WTC11 (cell line): ENCODE results near the gene NLRP6.

Source experiments
- AR ChIP-seq: fragments of 250-450 bp; sonication (Bioruptor Pico); IDR thresholded peaks from 2 replicates; pipeline ENCODE4 v1.9.0; 2021; ENCODE audit warnings: mild to moderate bottlenecking
- CTCF ChIP-seq: fragments of 200-600 bp; IDR thresholded peaks from 2 replicates; pipeline ENCODE4 v1.8.0; 2022; ENCODE audit warnings: antibody characterized with exemption
- EMX1 ChIP-seq: fragments of 250-450 bp; sonication (Bioruptor Pico); IDR thresholded peaks from 2 replicates; pipeline ENCODE4 v1.8.0; 2021; ENCODE audit warnings: mild to moderate bottlenecking
- FOXP4 ChIP-seq: sonication (generic); formaldehyde crosslinking; IDR thresholded peaks from 2 replicates; pipeline ENCODE4 v1.8.0; 2022; ENCODE audit warnings: mild to moderate bottlenecking, missing genetic modification reagents
- IRF2 ChIP-seq: sonication (generic); formaldehyde crosslinking; IDR thresholded peaks from 2 replicates; pipeline ENCODE4 v1.8.0; 2022; ENCODE audit warnings: low read depth, missing genetic modification reagents, borderline replicate concordance
- NR3C1 ChIP-seq: sonication (generic); formaldehyde crosslinking; conservative IDR thresholded peaks from 2 replicates; pipeline ENCODE4 v1.8.1; 2023; ENCODE audit warnings: low read depth, mild to moderate bottlenecking, missing genetic modification reagents
- TEAD4 ChIP-seq: sonication (generic); formaldehyde crosslinking; IDR thresholded peaks from 2 replicates; pipeline ENCODE4 v1.8.0; 2022; ENCODE audit warnings: mild to moderate bottlenecking, missing genetic modification reagents
- ZBTB43 ChIP-seq: sonication (generic); formaldehyde crosslinking; IDR thresholded peaks from 2 replicates; pipeline ENCODE4 v1.8.1; 2023; ENCODE audit warnings: mild to moderate bottlenecking, missing genetic modification reagents
- TF ChIP-seq, protein P1 (sequence below): sonication (generic); formaldehyde crosslinking; IDR thresholded peaks from 2 replicates; pipeline ENCODE4 v1.8.0; 2022; ENCODE audit warnings: mild to moderate bottlenecking, missing genetic modification reagents
- TF ChIP-seq, protein P2 (sequence below): sonication (generic); formaldehyde crosslinking; IDR thresholded peaks from 2 replicates; pipeline ENCODE4 v1.8.1; 2023; ENCODE audit warnings: mild to moderate bottlenecking, missing genetic modification reagents, moderate library complexity

DNA sequence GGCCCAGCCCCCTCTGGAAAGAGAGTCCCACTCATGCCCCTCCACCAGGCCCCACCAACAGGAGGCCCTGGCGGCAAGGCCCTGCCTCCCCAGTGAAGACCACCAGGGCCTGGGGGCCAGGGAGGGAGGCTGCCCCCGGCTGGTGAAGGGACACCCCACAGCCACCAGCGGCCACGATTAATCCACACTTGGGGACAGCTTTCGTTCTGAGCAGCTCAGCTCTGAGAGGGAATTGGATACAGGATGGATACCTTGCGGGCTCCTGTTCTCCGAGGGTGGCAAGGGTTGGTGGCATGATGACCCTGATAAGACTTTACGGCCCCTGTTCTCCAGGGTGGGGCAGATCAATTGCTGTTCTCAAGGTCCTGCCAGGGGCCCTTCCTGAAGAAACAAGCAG is 6.9 kb upstream of the NLRP6 start:
- TF ChIP-seq TEAD4 (no peak), FOXP4 (no peak), EMX1 (no peak), CTCF (no peak), ZBTB43 (CRISPR knock-in tag) (no peak), NR3C1 (CRISPR knock-in tag) (no peak), IRF2 (no peak), AR (no peak)
- TF ChIP-seq, protein P1, sequence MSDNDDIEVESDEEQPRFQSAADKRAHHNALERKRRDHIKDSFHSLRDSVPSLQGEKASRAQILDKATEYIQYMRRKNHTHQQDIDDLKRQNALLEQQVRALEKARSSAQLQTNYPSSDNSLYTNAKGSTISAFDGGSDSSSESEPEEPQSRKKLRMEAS (CRISPR knock-in tag) = no peak
- TF ChIP-seq, protein P2, sequence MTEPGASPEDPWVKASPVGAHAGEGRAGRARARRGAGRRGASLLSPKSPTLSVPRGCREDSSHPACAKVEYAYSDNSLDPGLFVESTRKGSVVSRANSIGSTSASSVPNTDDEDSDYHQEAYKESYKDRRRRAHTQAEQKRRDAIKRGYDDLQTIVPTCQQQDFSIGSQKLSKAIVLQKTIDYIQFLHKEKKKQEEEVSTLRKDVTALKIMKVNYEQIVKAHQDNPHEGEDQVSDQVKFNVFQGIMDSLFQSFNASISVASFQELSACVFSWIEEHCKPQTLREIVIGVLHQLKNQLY (CRISPR knock-in tag) = no peak
